Neural cell (in vitro differentiated cells): ENCODE results near the gene MRPS12.

Source experiments
- CTCF ChIP-seq: fragments of 450-650 bp; IDR thresholded peaks from 2 replicates; pipeline ENCODE4 v1.5.1; 2014; ENCODE audit warnings: antibody characterized with exemption, mild to moderate bottlenecking, moderate library complexity; ENCODE audit not compliant: poor library complexity, severe bottlenecking
- EP300 ChIP-seq: fragments of 450-650 bp; conservative IDR thresholded peaks from 2 replicates; pipeline ENCODE4 v1.6.1; 2014; ENCODE audit warnings: antibody characterized with exemption, mild to moderate bottlenecking, moderate library complexity; ENCODE audit not compliant: poor library complexity, severe bottlenecking
- REST ChIP-seq: IDR thresholded peaks from 2 replicates; pipeline ENCODE4 v1.6.1; 2012; ENCODE audit warnings: borderline replicate concordance

- TF ChIP-seq REST (no peak), EP300 (no peak), CTCF (no peak)
These were observed 21.8 kb upstream of the MRPS12 start for GRCh38 chr19:38908911-38909310.
